B cell (primary cell): ENCODE results near the gene NME3. TPM values are rescaled to one million over a fixed set of nuclear protein-coding genes. Genes with fewer than 3 reads are reported as not detected.
A peak's percentile ranks its signal among the peaks of the same experiment; 100 is the strongest.

Experiments
- ATAC-seq: fragments of 200-7000 bp; cut with Tn5 transposase; one replicate; pipeline ENCODE4 v1.10.0; 2021; ENCODE audit warnings: low read depth, mild to moderate bottlenecking, moderate number of reproducible peaks, moderate library complexity
- CTCF ChIA-PET: fragments of 350-600 bp; sonication (Branson Sonifier 250); formaldehyde crosslinking; loops from one replicate; lab custom pipeline; 2021; ENCODE audit warnings: antibody characterized with exemption, inconsistent platforms; lab: Charles Lee
- POLR2A ChIA-PET: fragments of 350-600 bp; sonication (Branson Sonifier 250); formaldehyde crosslinking; loops from one replicate; lab custom pipeline; 2021; ENCODE audit warnings: antibody characterized with exemption; lab: Charles Lee
- DNase-seq: peaks from one replicate; pipeline ENCODE4 v3.0.0; 2013
- H2AFZ ChIP-seq: 2 replicates; pipeline ENCODE4 v1.6.1; 2012; ENCODE audit warnings: mild to moderate bottlenecking, low read depth, low read length; ENCODE audit not compliant: insufficient read depth, poor library complexity, severe bottlenecking
- H3K27ac ChIP-seq, 2 donors: 1 replicate in 1 of 2; 2 replicates in 1 of 2; pipeline ENCODE4 v1.5.1; 2012 to 2013; ENCODE audit warnings: low read length in 2 of 2, mild to moderate bottlenecking in 2 of 2, moderate library complexity in 1 of 2
- H3K27me3 ChIP-seq, 4 experiments: fragments of 200-600 bp in 1 of 4; sonication (generic) in 1 of 4; replicated peaks in 1 of 4; 1 replicate in 2 of 4; 2 replicates in 2 of 4; pipeline versions ENCODE4 v1.6.1 to v1.7.0; 2013 to 2016; ENCODE audit warnings: low read length in 3 of 4, mild to moderate bottlenecking in 2 of 4, mixed read lengths in 1 of 4, moderate library complexity in 1 of 4; ENCODE audit not compliant: insufficient read depth in 4 of 4, control insufficient read depth in 3 of 4; ENCODE audit errors: control extremely low read depth in 1 of 4
- H3K36me3 ChIP-seq, 2 experiments: replicated peaks in 1 of 2; 1 replicate in 1 of 2; 2 replicates in 1 of 2; pipeline versions ENCODE4 v1.6.1 to v1.7.1; 2013; ENCODE audit warnings: low read length in 1 of 2; ENCODE audit not compliant: insufficient read depth in 2 of 2, control insufficient read depth in 1 of 2; ENCODE audit errors: control extremely low read depth in 1 of 2, extremely low read depth in 1 of 2
- H3K4me1 ChIP-seq, 2 donors: fragments of 200-600 bp in 1 of 2; sonication (generic) in 1 of 2; 1 replicate in 1 of 2; 2 replicates in 1 of 2; pipeline versions ENCODE4 v1.5.1 to v1.6.1; 2013 to 2017; ENCODE audit warnings: low read length in 2 of 2; ENCODE audit not compliant: control insufficient read depth in 2 of 2, insufficient read depth in 2 of 2
- H3K4me2 ChIP-seq: replicated peaks from 2 replicates; pipeline ENCODE3; 2012; ENCODE audit warnings: mild to moderate bottlenecking, low read depth, low read length; ENCODE audit not compliant: poor library complexity, severe bottlenecking
- H3K4me3 ChIP-seq, 5 experiments: fragments of 200-600 bp in 1 of 5; sonication (generic) in 1 of 5; 1 replicate in 3 of 5; 2 replicates in 2 of 5; pipeline versions ENCODE4 v1.5.1 to v1.7.0; 2011 to 2016; ENCODE audit warnings: low read length in 4 of 5, mild to moderate bottlenecking in 4 of 5, low read depth in 2 of 5, control low read depth in 1 of 5, moderate library complexity in 1 of 5; ENCODE audit not compliant: insufficient read depth in 1 of 5; ENCODE audit errors: control extremely low read depth in 1 of 5, extremely low read depth in 1 of 5
- H3K79me2 ChIP-seq: fragments of 200-600 bp; sonication (generic); one replicate; pipeline ENCODE4 v1.6.0; 2016; ENCODE audit warnings: low read length; ENCODE audit not compliant: control insufficient read depth, insufficient read depth
- H3K9ac ChIP-seq: fragments of 200-600 bp; sonication (generic); 2 replicates; pipeline ENCODE4 v1.6.1; 2017; ENCODE audit warnings: mild to moderate bottlenecking, low read length, moderate library complexity
- H3K9me3 ChIP-seq, 3 donors: one replicate each; pipeline versions ENCODE4 v1.6.1 to v1.7.1; 2013; ENCODE audit warnings: low read length in 2 of 3; ENCODE audit not compliant: control insufficient read depth in 2 of 3, insufficient read depth in 1 of 3; ENCODE audit errors: control extremely low read depth in 1 of 3
- H4K20me1 ChIP-seq: 2 replicates; pipeline ENCODE4 v1.6.0; 2012; ENCODE audit warnings: mild to moderate bottlenecking, low read length; ENCODE audit not compliant: insufficient read depth, control insufficient read depth, poor library complexity, severe bottlenecking
- H3K27ac Mint-ChIP-seq: one replicate; pipeline ENCODE4 v1.8.0; 2021; ENCODE audit warnings: mixed read lengths
- H3K27me3 Mint-ChIP-seq: one replicate; pipeline ENCODE4 v1.8.0; 2021; ENCODE audit warnings: mixed read lengths
- H3K4me1 Mint-ChIP-seq: one replicate; pipeline ENCODE4 v1.8.0; 2021; ENCODE audit warnings: mixed read lengths
- H3K4me3 Mint-ChIP-seq: one replicate; pipeline ENCODE4 v1.8.0; 2021; ENCODE audit warnings: mixed read lengths
- H3K9me3 Mint-ChIP-seq: one replicate; pipeline ENCODE4 v1.8.0; 2022; ENCODE audit warnings: mixed read lengths; ENCODE audit not compliant: insufficient read depth
- EZH2 ChIP-seq: IDR thresholded peaks from 2 replicates; pipeline ENCODE4 v1.6.1; 2012; ENCODE audit warnings: borderline replicate concordance, low read depth, mild to moderate bottlenecking, moderate library complexity, low read length; ENCODE audit not compliant: insufficient read depth, poor library complexity, severe bottlenecking
- WGBS: methylation state at CpG from one replicate; pipeline ENCODE4 v1.1.5; 2013; ENCODE audit warnings: missing lambda C conversion rate; ENCODE audit not compliant: insufficient coverage; 5-methylcytosine and 5-hydroxymethylcytosine counted together
- intact Hi-C: fragments of 100-400 bp; cut with micrococcal nuclease; formaldehyde crosslinking; loops from one replicate; pipeline ENCODE4 v1.10.0; 2022
- polyA plus RNA-seq: library from polyadenylated mRNA; depleted of rRNA; stranded (reverse); fragments of >200 nt; gene quantifications from 2 replicates; pipeline ENCODE4 v1.2.3, GENCODE V29; 2012
- total RNA-seq, 2 donors: library from RNA; stranded (reverse); fragments of 120-200 nt in 1 of 2; gene quantifications; 1 replicate in 1 of 2; 2 replicates in 1 of 2; pipeline versions ENCODE4 v1.2.3 to v1.2.4, GENCODE V29; 2013 to 2022
- TF ChIP-seq, protein P1 (sequence below): fragments of 200-600 bp; IDR thresholded peaks from one replicate; pipeline ENCODE4 v1.8.0; 2022; ENCODE audit warnings: antibody characterized with exemption, mild to moderate bottlenecking

NME3 gene
- total and polyA plus RNA-seq, 2 donors (not counting 1 experiment from before 2014, with no cell fraction given): 63.2 to 150 TPM

- Mint-ChIP-seq H3K27me3 (no peaks in the 10 kb centered on the region), H3K4me1 (peaks cover 24% of the 10 kb centered on the region), H3K9me3 (no peaks in the 10 kb centered on the region), H3K4me3 (peak overlapping the region; percentile 95), H3K27ac (no peak overlapping the region)
- Histone ChIP-seq H3K9ac (no peak overlapping the region), H3K9me3 (no peaks in the 10 kb centered on the region), H3K79me2 (peaks cover 38% of the 10 kb centered on the region), H3K27ac (no peak overlapping the region), H3K4me3 (no peak overlapping the region), H3K27me3 (no peaks in the 10 kb centered on the region), H3K4me2 (no peak overlapping the region), H4K20me1 (peaks cover 71% of the 10 kb centered on the region), H3K4me1 (peaks cover 21 to 38% of the 10 kb centered on the region in 2 donors), H2AFZ (no peak overlapping the region), H3K36me3 (peaks cover 0 to 29% of the 10 kb centered on the region in 2 experiments)
- TF ChIP-seq, protein P1, sequence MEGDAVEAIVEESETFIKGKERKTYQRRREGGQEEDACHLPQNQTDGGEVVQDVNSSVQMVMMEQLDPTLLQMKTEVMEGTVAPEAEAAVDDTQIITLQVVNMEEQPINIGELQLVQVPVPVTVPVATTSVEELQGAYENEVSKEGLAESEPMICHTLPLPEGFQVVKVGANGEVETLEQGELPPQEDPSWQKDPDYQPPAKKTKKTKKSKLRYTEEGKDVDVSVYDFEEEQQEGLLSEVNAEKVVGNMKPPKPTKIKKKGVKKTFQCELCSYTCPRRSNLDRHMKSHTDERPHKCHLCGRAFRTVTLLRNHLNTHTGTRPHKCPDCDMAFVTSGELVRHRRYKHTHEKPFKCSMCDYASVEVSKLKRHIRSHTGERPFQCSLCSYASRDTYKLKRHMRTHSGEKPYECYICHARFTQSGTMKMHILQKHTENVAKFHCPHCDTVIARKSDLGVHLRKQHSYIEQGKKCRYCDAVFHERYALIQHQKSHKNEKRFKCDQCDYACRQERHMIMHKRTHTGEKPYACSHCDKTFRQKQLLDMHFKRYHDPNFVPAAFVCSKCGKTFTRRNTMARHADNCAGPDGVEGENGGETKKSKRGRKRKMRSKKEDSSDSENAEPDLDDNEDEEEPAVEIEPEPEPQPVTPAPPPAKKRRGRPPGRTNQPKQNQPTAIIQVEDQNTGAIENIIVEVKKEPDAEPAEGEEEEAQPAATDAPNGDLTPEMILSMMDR: no peak
- ChIA-PET POLR2A (no interaction called here), CTCF (interaction anchor here (1.5 kb wide), 1 partner anchor 8 kb away, joined by 9 read pairs; the partner anchor contains the start of genes NUBP2 and SPSB3)
- ATAC-seq (no peak), DNase-seq (no peak)
- intact Hi-C loops: no loop called here
- WGBS: 97% methylated on average over 30 of the region's 30 CpGs
These were observed 3.9 kb upstream of the NME3 start for GRCh38 chr16:1775006-1775845.

DNA sequence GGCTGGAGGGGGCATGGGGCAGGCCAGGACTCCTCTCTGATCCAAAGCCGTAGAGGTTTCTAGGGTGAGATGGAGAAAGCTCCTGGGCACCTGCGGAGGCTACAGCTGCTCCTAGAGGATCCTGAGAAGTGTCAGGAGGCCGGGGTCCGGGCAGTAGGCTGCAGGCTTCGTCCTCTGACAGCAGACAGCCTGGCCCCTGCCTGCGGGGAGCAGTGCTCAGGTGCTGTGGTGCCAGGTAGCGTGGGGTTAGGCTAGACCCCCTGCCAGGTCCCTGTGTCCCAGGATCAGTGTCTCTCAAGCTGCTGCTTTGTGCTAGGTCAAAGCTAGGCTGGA lies 3.1 kb upstream of the NME3 start:
- no peak for ATAC-seq
- Mint-ChIP-seq H3K27ac (no peak overlapping the region), H3K9me3 (no peaks in the 10 kb centered on the region), H3K27me3 (no peaks in the 10 kb centered on the region), H3K4me3 (peak overlapping the region; percentile 95), H3K4me1 (peaks cover 27% of the 10 kb centered on the region)
- peaks cover 71% of the 10 kb centered on the region for H4K20me1 ChIP-seq
- H3K79me2 ChIP-seq: peaks cover 31% of the 10 kb centered on the region
- H3K27me3 ChIP-seq: no peaks in the 10 kb centered on the region
- no peak overlapping the region for H2AFZ ChIP-seq
- H3K4me1 ChIP-seq: peaks cover 22 to 41% of the 10 kb centered on the region in 2 donors
- no peak overlapping the region for H3K27ac ChIP-seq
- H3K4me3 ChIP-seq: no peak overlapping the region
- TF ChIP-seq EZH2: no peak
- TF ChIP-seq, protein P1: no peak
- POLR2A ChIA-PET: interaction anchor here (1.0 to 4.4 kb wide), 2 partner anchors 8 to 53 kb away, joined by 3 to 27 read pairs; partner anchors contain the start of genes NUBP2 and SPSB3
- H3K9ac ChIP-seq: no peak overlapping the region
- CTCF ChIA-PET: interaction anchor here (0.8 to 1.5 kb wide), 3 partner anchors 9 to 367 kb away, joined by 3 to 9 read pairs (median 3); partner anchors contain the start of genes NUBP2, RPS2 and SPSB3
- no peaks in the 10 kb centered on the region for H3K9me3 ChIP-seq
- peak overlapping the region; percentile 99 for H3K4me2 ChIP-seq
- DNase-seq: no peak
- 90% methylated on average over 7 of the region's 7 CpGs for WGBS
- intact Hi-C loops: loop anchor here (5.0 kb wide), 2 partner anchors 153 to 362 kb away; partner anchors contain the start of gene UNKL
- peaks cover 0 to 26% of the 10 kb centered on the region in 2 experiments for H3K36me3 ChIP-seq
